HG03469 (cell line): ENCODE results near the gene INTS1.
"Not testable (repeated sequence)": the region's sequence is repeated elsewhere in the genome, so short reads cannot be mapped to it uniquely, and the experiment has no call there.

ENCODE experiments used
- ATAC-seq: cut with Tn5 transposase; IDR thresholded peaks from one replicate; pipeline ENCODE4 v1.9.1; 2021; ENCODE audit warnings: mild to moderate bottlenecking, moderate library complexity, moderate number of reproducible peaks; ENCODE audit not compliant: unreplicated experiment

Gene INTS1

GRCh38 chr7:1449501-1449900 is 54.7 kb downstream of the INTS1 start:
- no peak for ATAC-seq

GRCh38 chr7:1448958-1449357 is 55.2 kb downstream of the INTS1 start:
- ATAC-seq, result no peak

- ATAC-seq, result no peak
Measured at GRCh38 chr7:1447551-1448244, 56.5 kb downstream of the INTS1 start.

- no peak for ATAC-seq
Measured at GRCh38 chr7:1447112-1447511, 57.1 kb downstream of the INTS1 start.

GRCh38 chr7:1446620-1447032 is 57.6 kb downstream of the INTS1 start:
- no peak for ATAC-seq

- ATAC-seq, result not testable (repeated sequence)
Measured at GRCh38 chr7:1446026-1446425, 58.2 kb downstream of the INTS1 start.

GRCh38 chr7:1445341-1445740 is 58.8 kb downstream of the INTS1 start:
- ATAC-seq, result no peak

- no peak for ATAC-seq
Measured at GRCh38 chr7:1444925-1445322, 59.3 kb downstream of the INTS1 start.

GRCh38 chr7:1444214-1444924 is 59.8 kb downstream of the INTS1 start:
- ATAC-seq, result no peak

GRCh38 chr7:1443587-1444200 is 60.5 kb downstream of the INTS1 start:
- ATAC-seq, result not testable (repeated sequence)

GRCh38 chr7:1442355-1443124 is 61.6 kb downstream of the INTS1 start:
- ATAC-seq, result no peak

- ATAC-seq, result no peak
Measured at GRCh38 chr7:1441615-1442354, 62.4 kb downstream of the INTS1 start.

GRCh38 chr7:1440620-1441019 is 63.6 kb downstream of the INTS1 start:
- ATAC-seq, result no peak

GRCh38 chr7:1439373-1440363 is 64.5 kb downstream of the INTS1 start:
- ATAC-seq, result no peak

- ATAC-seq, result no peak
Measured at GRCh38 chr7:1438821-1439220, 65.4 kb downstream of the INTS1 start.

- no peak for ATAC-seq
Measured at GRCh38 chr7:1438208-1438607, 66.0 kb downstream of the INTS1 start.

GRCh38 chr7:1437155-1437880 is 66.9 kb downstream of the INTS1 start:
- no peak for ATAC-seq

- no peak for ATAC-seq
Measured at GRCh38 chr7:1436608-1437007, 67.6 kb downstream of the INTS1 start.
